GM19324 (cell line): ENCODE results near the gene NIPAL3.
"Not testable (repeated sequence)": the region's sequence is repeated elsewhere in the genome, so short reads cannot be mapped to it uniquely, and the experiment has no call there.

Experiments
- ATAC-seq: cut with Tn5 transposase; IDR thresholded peaks from one replicate; pipeline ENCODE4 v1.9.1; 2021; ENCODE audit warnings: mild to moderate bottlenecking, moderate library complexity; ENCODE audit not compliant: unreplicated experiment, low FRiP score

NIPAL3 gene

DNA sequence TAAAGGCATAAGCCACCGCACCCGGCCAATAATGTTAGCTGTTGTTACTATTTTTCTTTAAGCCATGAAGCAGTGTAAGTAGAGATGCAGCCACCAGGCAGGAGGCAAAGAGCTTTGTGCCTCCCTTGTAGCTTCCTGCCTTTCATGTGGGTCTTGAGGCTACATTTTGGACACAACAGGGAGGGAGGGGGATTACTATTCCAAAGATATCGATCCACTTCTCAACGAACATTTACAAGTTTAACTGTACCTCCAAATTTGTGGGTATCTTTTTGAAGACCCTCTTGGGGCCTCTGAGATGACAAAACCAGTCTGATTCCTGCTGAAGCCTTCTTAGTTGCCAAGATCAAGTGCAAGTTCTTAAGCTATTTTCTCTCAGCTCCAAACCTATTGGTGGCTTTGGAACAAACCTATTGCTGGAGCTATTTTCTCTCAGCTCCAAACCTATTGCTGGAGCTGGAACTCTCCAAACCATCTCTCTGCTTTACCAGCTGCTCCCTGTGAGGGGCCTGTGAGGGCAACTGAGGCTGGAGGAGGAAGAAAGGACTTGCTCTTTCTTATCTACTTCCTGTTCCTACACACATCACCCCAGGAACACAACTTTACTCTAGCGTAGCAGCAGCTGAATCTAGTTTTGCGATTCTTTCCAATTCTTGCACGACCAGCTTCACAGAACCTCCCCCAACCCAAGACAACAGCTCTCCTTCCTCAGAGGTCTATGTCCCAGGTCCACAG is 70.9 kb downstream of the NIPAL3 start:
- ATAC-seq, result no peak

DNA sequence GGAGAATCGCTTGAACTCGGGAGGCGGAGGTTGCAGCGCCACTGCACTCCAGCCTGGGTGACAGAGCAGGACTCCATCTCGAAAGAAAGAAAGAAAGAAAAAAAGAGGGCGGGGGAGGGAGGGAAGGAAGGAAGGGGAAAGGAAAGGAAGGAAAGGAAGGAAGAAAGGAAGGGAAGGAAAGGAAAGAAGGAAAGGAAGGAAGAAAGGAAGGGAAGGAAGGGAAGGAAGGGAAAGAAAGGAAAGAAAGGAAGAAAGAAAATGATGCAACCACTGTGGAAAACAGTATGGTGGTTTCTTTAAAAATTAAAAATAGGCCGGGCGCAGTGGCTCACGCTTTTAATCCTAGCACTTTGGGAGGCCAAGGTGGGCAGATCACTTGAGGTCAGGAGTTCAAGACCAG is 71.9 kb downstream of the NIPAL3 start:
- no peak for ATAC-seq

DNA sequence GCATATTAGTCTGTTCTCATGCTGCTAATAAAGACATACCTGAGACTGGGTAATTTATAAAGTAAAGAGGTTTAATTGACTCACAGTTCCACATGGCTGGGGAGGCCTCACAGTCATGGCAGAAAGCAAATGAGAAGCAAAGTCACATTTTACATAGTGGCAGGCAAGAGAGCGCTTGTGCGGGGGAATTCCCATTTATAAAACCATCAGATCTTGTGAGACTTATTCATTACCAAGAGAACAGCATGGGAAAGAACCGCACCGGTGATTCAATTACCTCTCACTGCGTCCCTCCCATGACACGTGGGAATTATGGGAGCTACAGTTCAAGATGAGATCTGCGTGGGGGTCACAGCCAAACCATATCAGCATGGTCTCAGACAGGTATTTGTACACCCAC is 72.6 kb downstream of the NIPAL3 start:
- not testable (repeated sequence) for ATAC-seq

DNA sequence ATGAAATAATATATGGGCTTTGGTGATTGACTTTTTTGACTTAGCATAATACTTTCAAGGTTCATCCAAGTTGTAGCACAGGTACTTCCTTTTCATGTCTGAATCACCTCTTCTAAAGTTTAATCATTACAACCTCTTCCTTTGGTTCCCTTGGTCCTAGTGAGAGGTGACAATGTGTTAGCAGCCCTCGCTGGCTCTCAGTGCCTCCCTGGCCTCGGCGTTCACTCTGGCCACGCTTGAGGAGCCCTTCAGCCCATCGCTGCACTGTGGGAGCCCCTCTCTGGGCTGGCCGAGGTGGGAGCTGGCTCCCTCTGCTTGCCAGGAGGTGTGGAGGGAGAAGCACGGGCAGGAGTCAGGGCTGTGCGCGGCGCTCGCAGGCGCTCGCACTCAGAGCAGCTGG is 74.1 kb downstream of the NIPAL3 start:
- no peak for ATAC-seq

DNA sequence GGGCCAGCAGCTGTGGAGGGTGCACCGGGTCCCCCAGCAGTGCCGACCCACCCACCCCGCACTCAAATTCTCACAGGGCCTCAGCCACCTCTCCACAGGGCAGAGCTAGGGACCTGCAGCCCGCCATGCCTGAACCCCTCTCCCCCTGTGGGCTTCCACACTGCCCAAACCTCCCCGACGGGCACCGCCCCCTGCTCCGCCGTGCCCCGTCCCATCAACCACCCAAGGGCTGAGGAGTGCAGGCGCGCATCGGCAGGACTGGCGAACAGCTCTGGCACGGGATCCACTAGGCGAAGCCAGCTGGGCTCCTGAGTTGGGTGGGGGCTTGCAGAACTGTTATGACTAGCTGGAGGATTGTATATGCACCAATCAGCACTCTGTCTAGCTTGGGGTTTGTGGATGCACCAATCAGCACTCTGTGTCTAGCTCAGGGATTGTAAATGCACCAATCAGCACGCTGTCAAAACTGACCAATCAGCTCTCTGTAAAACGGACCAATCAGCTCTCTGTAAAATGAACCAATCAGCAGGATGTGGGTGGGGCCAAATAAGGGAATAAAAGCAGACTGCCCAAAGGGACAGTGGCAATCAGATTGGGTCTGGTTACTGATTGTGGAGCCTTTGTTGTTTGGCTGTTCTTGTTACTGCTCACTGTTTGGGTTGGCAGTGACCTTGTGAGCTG is 74.6 kb downstream of the NIPAL3 start:
- ATAC-seq, result no peak

DNA sequence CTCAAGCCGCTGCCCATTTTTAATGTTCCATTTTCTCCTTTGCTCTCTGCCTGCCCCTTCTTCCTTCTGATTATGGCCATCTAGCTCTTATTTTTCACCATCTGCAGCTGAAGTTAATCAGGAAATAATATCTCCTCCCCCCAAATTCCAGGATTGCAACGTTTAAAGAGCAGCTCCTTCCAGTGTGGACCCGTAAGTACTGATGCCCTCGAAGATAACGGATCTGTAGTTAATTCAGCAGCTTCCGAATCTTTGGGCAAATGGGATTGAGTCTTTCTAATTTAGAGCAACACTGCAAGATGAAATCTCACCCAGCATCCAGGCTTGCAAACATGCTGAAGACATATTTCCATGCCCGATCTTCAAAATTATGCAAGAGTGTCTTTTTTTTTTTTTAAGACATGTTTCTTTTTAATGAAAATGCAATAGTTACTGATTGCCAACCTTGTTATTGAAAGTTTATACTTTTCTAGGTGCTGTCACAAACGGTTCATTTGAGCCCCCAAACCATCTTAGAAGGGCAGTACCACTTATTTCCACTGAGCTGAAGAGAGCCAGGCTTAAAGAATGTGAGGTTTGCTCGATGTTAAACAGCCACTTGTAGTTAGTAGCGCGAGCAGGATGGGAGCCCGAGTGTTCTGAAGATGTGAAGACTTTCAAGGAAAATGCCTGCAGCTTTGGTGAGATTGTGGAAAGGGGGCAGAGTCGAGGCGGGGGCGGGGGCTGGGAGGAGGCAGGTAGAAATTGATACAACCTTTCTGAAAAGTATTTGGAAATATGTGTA is 76.2 kb downstream of the NIPAL3 start:
- no peak for ATAC-seq

DNA sequence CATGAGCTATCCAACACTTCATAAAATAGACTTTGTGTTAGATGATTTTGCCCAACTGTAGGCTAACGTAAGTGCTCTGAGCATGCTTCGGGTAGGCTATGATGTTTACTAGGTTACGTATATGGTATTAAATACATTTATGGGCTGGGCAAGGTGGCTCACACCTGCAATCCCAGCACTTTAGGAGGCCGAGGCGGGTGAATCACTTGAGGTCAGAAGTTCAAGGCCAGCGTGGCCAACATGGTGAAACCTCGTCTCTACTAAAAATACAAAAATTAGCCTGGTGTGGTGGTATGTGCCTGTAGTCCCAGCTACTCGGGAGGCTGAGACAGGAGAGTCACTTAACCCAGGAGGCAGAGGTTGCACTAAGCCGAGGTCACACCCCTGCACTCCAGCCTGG is 77.3 kb downstream of the NIPAL3 start:
- not testable (repeated sequence) for ATAC-seq

DNA sequence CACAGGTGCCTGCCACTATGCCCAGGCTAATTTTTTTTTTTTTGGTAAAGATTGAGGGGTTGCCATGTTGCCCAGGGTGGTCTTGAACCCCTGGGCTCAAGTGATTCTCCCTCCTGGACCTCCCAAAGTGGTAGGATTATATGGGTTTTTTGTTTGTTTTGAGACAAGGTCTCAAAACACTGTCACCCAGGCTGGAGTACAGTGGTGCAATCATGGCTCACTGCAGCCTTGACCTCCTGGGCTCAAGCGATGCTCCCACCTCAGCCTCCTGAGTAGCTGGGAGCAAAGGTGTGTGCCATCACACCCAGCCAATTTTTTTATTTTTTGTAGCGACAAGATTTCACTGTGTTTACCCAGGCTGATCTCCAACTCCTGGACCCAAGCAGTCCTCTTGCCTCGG is 78.2 kb downstream of the NIPAL3 start:
- ATAC-seq, result no peak

DNA sequence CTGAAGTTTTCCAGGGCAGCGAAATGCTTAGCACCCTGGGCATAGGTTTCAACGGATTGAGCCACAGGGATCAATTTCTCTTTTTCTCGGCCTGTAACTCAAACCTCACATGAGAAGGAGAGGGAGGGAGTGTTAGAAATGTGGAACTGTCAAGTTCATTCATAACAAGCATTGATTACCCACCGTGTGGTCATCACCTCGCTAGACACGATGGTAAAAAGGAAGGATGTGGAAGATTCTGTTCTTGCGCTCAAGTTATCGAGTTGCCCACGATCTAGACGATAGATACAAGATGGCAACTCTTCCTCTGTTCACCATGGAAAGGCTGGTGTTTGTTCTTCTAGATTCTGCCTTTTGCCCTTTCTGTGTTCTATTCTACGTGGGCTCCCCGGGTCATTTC is 83.0 kb downstream of the NIPAL3 start:
- no peak for ATAC-seq

DNA sequence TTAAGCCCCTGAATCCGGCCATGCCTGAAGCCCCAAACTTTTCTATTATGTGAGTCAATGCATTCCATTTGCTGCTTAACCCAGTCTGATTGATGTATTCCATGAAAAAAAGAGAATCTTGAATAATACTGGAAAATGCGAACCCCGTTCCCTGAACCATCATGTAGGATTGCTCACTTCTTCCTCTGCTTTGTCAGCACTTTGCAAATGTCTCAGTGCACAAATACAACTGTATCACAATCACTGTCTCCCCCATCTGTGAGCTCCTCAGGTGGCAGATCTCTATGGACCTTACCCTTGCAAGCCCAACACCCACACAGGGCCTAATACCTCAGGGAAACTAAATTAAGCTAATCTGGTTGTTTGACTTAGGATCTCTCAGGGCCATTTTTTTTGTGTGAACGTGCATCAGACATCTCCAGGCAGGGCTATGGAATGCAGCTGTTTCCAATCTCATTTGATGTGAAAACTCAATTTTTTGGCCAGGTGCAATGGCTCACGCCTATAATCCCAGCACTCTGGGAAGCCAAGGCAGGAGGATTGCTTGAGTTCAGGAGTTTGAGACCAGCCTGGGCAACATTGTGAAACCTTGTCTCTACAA is 84.9 kb downstream of the NIPAL3 start:
- no peak for ATAC-seq

DNA sequence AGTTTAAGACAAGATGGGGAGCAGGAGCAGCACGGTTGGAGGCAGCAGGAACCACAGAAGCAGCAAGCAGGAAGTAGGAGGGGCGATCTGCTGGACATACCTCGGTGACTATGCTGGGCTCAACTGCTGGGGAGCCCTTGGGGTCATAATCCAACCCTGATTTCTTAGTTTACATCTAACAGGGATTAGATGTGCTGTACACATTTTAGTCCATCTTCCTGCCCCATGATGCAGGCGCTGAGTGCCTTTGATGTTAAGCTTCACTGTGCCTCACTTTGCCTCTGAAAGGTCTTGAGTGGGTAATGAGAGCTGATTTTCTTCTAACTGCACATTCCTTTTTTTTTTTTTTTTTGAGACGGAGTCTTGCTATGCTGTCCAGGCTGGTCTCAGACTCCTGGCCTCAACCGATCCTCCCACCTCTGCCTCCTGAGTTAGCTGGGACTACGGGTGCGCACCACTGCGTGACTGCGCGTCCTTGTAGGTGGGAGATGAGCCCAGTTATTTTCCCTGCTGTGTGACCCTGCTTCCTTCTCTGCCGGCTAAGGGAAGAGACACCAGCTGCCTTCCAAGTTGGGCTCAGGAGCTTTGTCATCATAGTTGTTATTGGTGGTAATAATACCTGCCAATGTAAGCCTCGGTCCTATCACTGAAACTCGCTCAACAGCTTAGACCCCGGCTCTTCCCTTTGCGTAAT is 85.9 kb downstream of the NIPAL3 start:
- no peak for ATAC-seq

DNA sequence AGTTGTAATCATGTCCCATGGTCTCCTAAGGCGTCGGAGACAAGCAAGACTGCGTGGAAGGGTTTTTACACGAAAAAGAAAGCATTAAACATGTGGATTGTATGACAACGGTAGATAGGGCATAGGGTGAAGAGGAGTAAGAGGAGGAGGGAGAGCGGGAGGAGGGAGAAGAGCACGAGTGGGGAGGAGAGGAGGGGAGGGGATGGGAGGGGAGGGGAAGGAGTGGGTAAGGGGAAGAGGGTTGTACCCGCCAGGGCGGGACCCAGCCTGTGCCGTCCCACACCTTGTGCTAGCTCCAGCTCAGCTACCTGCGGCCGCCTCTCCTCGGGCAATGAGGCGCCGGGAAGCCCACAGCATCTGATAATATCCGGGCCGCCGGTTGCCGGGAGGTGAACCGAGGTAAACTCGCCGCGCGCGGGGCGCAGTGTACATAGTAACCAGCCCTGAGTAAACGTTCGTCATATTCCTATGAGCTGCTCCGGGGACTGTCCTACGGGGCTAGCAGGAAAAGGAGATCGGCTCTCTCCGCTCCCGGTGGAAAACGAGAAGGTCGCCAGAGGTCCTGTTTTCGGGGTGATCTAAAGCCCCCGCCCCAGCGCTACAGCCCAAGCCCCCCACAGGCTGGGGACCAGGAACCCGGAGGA is 86.6 kb downstream of the NIPAL3 start:
- ATAC-seq, result peak; percentile 27

DNA sequence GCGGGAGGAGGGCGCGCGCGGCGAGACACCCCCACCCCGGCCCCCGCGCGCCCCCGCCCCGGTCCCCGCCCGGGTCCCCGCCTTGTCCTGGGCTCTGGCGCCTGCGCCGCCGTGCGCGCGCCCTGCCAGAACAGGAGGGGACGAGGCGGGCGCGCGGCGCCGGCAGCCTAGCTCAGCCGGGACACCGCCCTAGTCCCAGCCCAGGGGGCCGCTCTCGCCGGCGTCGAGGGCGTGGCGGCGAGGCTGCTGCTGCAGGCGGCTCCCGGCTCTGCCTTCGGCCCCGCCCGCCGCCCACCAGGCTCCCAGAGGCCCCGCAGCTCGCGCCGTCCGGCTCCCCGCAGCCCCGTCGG is 87.1 kb downstream of the NIPAL3 start, which contains the start of gene RCAN3:
Gene RCAN3, plus strand, starts transcription at position 128 of the 350 bp plus-strand sequence. CDS start 11,537 bp downstream, outside the sequence.
- ATAC-seq, result peak; percentile 76

DNA sequence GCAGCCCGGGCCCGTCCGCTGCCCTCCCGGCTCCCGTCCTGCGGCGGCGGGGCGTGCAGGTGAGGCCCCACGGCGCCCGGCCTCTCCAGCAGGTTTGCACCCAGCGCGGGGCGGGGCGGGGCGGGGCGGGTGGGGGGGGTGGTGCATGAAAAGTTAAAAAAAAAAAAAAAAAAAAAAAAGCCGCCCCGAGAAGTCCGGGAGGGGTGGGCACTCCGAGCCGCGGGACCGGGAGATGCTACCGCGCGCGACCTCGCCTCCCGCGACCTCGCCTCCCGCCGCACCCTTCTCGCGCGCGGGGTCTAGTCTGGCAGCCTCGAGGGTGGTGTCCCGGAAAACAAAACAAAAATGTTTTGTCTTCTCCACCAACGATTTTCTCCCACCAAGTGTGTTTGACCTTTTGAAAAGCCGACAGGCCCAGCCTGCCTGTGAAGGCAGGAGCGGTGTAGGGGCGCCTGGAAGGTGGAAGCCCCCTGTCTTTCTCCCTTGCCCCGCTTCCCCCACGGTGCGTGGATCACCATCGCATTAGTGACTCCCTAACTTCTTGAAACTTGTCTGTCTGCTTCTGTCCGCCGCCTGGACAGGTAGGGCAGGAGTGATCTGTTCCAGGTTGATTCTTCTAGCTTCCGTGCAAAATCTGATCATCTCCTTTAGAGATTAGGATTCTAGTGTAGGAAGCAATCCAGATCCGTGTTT is 87.6 kb downstream of the NIPAL3 start:
- ATAC-seq, result no peak

DNA sequence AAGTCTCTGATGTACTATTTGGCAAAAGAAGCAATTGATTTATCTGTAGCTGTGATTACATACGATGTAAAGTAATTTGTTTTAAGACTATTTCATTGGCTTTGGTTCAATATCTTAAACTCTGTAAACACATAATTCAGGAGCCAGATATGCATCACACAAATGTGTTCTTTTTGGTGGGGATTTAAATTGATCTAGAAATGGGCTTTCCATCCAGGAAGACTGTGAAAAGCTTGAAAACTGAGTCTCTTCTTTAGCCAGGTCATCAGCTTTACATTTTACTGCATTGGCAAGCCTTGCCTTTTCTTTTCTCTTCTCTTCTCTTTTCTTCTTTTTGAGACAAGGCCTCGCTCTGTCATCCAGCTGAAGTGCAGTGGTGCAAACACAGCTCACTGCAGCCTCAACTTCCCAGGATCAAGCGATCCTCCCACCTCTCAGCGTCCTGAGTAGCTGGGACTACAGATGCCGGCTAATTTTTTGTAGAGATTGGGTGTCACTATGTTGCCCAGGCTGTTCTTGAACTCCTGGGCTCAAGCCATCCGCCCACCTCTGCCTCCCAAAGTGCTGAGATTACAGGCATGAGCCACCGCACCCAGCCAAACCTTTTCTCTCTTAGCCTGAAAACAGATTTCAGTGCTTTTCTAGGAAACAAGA is 88.4 kb downstream of the NIPAL3 start:
- no peak for ATAC-seq

DNA sequence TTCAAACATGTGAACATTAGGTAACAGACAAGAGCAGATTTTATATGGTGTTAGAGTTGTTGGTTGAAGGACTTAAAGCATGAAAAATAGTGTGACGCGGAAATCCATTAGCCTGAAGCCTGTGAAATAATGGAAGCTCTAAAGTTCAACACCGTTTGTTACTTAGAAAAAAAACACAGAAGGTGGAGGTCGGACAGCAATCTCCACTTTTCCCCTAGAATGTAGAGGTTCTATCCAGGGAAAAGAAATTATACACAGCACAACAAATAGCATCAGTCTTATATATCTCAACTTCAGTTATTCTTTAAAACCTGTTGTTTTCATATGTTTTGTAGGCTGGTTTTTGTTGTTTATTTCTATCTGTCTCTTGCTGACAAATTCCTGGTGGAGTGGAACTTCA is 89.0 kb downstream of the NIPAL3 start:
- no peak for ATAC-seq

DNA sequence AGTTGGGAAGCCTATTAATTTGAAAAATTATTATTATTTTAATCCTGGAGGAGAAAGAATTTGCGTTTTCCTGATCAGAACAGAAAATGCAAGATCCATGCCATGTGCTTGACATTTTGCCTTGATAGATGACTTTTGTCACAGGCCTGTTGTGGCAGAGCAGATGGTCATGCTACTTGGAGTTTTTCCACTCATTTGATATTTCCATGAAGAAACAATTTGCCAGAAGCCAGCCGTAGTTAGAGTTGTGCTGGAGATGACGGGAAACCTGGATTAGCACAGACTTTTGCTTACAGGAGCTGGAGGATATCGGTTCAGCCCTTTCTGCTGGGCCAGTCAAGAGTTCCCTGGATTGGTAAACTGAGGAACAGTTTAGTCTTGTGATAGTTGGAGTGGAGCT is 90.2 kb downstream of the NIPAL3 start:
- no peak for ATAC-seq

DNA sequence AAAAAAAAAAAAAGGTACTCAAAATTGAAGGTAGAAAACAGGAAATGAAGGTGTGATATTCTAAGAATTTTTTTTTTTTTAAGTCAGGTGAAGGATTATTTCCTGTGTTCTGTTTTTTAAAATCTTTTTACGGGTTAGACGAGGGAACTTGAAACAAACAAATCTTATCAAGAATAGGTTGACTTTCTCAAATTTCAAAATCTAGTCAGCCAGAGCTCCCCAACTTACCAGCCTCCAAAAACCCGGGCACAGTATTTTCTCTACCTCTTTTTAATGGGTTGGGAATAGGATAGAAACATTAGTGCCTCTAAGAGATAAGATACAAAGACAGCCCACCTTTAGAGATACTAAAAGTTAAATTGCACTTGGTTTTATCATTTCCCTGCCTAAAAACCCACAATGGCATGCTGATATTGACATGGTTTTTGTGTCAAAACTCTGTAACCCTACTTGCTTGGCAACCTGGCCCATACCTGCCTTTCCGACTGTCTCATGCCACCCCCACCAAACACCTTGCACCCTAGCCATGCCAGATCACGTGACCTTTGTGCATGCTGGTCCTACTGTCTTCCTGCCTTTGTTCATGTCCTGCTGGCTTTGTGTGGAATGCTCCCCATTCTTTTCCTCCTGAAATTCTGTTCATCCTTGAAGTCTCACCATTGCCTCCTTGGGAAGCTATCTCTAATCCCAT is 91.2 kb downstream of the NIPAL3 start:
- ATAC-seq, result no peak
